K562 treated with DMSO at 1 percent for 48 hours (cell line): Measurements from ENCODE around the gene BLOC1S1. TPM values are rescaled to one million over a fixed set of nuclear protein-coding genes. Genes with fewer than 3 reads are reported as not detected.

Experiments
- total RNA-seq: library from RNA; unstranded; fragments of 300-600 nt; gene quantifications from 2 replicates; pipeline ENCODE4 v1.2.3, GENCODE V29; 2022; ENCODE audit warnings: low replicate concordance; ENCODE audit errors: extremely low read depth

BLOC1S1 gene
- total RNA-seq = not detected in 2 replicates

DNA sequence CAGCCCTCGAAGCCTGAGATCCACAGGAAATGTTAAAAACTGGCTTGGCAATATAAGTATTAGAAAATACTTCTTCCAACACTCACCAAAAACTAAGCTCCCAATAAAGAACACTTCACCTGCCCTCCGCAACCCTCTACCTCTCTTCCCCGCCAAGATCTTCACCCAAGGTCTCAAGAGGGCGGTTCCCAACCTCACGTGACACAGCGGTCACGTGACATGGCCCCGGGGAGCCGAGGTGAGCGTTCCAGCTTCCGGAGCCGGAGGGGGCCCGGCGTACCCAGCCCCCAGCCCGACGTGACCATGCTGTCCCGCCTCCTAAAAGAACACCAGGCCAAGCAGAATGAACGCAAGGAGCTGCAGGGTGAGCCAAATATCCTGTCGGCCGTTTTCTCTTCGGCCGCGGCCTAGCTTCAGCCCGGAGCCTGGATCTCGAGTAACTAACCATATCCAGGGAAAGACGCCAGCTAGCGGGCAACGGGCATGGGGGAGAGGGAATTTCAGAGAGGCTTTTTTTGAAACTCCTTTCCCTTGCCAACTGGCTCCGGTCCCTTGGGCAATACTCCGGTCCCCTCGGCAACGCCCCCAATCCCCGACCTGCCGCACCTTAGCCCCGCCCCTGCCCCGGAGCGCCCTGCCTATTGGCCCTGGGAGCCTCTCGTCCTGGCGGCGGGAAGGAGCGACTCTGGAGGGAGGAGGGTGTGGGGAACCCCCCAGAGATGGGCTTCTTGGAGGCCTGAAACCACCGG is at the start of gene BLOC1S1:
Gene BLOC1S1, plus strand, starts transcription at position 214 of the 749 bp plus-strand sequence. Its CDS starts 6 bp downstream, at position 220.

DNA sequence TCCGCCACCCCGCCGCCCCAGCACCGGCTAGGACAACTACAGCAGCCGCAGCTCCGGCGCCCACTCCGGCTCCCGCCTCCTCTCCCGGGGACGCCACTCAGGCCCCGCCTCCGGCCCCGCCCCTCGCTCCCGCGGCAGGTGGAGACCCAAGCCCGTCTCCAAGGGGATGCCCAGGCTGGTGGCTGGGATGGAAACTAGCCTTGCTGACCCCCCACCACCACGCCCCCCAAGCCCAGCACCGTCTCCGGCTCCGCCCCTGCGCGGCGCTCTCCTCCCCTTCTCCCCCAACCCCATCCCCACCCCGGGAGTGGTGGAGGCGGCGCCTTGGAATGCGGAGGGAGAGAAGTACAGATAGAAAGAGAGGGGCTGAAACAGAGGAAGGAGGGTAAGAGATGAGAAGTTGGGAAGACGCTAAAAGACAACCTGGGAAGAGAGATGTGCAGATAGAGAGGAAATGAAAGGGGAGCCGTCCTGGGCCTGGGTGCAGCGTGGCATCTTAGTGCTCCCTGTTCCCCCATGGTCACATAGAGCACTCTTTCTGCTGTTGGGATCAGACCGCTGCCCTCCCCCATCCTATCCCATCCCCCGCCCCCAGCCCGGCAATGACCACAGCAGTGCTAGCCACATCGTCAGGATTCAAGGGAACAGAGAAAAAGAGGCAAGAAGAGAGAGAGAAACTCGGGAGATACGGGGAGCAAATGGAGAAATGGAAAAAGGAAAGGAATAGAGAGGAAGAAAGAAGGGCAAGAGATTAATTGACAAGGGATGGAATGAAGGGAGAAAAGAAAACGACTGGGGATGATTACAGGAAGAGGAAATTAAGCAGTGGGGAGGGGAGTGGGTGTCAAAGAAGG is 7.8 kb upstream of the BLOC1S1 start, which contains the start of gene ITGA7:
Gene ITGA7, minus strand, starts transcription at position 64 of the 854 bp plus-strand sequence. CDS start 222 bp downstream, outside the sequence.

DNA sequence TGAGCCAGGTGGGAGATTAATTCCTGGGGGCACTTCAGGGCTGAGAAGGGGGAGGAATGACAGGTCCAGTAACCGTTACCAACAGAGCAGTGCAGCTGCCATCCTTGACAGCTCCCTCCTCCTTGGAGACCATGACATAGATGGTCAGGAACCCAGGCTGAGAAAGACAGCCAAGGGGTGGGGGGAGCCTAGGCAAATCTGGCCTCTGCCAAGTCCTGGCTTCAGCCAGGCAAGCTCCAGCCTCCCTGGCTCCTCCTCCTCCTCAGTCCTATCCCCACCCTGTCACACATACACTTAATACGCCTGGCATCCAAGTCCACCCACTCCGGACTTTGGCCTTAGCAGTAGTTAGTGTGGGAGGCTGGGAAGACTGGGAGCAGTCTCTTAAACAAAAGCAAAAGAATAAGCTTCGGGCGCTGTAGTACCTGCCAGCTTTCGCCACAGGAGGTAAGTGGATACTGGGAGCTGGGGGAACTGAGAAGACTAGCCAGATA is 4.3 kb downstream of the BLOC1S1 start, which contains the start of gene RDH5:
Gene RDH5, plus strand, starts transcription at position 323 of the 494 bp plus-strand sequence. CDS start 792 bp downstream, outside the sequence.

DNA sequence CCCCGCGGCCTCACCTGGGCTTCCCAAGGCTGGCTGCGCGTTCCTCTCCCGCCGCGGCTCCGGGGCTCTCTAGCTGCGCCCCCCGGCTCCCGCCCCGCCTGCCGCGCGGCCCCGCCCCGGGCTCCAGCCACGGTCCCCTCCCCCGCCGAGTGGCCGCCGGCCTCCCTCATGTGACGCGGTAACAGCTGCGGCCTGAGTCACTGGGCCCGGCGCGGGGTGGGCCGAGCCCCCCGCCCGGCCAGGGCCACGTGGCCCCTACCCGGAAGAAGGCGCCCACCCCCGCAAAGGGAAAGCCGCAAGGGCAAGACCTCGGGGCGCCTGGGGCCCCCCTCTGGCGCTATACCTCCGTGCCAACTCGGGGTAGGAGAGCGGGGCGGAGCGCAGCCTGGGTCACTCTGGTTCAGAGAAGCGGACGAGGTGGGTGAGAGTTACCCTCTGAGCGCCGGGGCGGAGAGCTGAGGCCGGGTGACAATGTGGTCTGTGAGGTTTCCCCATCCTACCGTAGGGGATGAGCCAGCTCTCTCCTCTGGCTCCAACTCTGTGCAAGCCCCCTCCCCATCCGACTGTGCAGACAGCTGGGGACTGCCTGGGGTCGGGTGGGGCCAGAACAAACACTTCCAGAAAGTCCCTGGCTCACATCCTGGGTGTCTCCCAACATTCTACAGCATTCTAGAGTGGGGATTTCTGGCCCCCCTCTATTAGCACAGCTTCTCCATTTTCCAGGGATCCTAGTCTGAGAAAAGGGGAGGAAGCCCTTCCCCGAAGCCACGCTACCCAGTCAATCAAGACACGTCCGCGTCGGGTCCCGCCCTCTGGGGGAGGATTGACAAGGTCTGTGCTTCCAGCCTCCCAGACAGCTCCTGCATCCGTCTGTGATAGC is 13.3 kb downstream of the BLOC1S1 start, which contains the start of gene CD63:
Gene CD63, minus strand, starts transcription at position 71 of the 880 bp plus-strand sequence. CDS start 668 bp downstream, outside the sequence.

DNA sequence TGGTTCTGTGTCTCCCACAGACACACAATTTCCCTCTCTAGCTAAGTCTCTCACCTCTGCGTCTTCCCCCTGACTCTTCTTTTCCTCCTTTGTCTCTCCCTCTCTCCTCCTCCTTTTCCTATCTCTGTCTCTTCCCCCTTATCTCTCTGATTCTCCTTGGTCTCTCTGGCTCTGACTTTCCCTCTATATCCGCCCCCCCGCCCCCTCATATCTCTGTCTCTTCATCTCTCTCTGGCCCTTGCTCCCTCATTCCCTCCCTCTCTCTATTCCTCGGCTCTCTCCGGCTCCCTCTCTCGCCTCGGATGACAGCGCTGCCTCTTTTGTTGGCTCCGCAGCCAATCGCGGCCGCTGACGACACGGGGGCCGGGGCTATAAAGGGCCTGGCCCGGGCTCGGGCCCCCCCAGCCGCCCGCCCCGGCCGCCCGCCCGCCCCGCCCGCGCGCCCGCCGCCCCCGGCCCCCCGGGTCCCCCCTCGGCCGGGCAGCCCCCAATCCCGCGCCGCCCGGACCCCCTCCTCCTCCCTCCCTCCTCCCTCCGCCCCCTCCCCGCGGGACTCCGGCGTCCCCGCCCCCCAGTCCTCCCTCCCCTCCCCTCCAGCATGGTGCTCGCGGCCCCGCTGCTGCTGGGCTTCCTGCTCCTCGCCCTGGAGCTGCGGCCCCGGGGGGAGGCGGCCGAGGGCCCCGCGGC is 27.0 kb downstream of the BLOC1S1 start, which contains the start of gene GDF11:
Gene GDF11, plus strand, starts transcription at position 404 of the 687 bp plus-strand sequence. Its CDS starts 195 bp downstream, at position 599.

Other genes starting within 250 kb of the BLOC1S1 start
- gene OR6C70, start 245.9 kb upstream of the BLOC1S1 start, total RNA-seq = not detected in 2 replicates
- not detected in 2 replicates for gene OR6C68, start 223.7 kb upstream of the BLOC1S1 start, total RNA-seq
- gene OR6C4, start 166.4 kb upstream of the BLOC1S1 start, total RNA-seq = not detected in 2 replicates
- gene OR2AP1, start 143.6 kb upstream of the BLOC1S1 start, total RNA-seq = not detected in 2 replicates
- gene OR10P1, start 79.2 kb upstream of the BLOC1S1 start, total RNA-seq = not detected in 2 replicates
- gene ITGA7, start 8.1 kb upstream of the BLOC1S1 start, total RNA-seq = not detected in 2 replicates
- not detected in 2 replicates for gene RDH5, start 4.3 kb downstream of the BLOC1S1 start, total RNA-seq
- gene CD63, start 13.0 kb downstream of the BLOC1S1 start, total RNA-seq = 1,854 TPM in 1 of 2 replicates, not detected in the other
- not detected in 2 replicates for gene GDF11, start 27.1 kb downstream of the BLOC1S1 start, total RNA-seq
- not detected in 2 replicates for gene SARNP, start 101.7 kb downstream of the BLOC1S1 start, total RNA-seq
- gene ORMDL2, start 102.0 kb downstream of the BLOC1S1 start, total RNA-seq = not detected in 2 replicates
- gene DNAJC14, start 113.5 kb downstream of the BLOC1S1 start, total RNA-seq = not detected in 2 replicates
- gene MMP19, start 126.9 kb downstream of the BLOC1S1 start, total RNA-seq = not detected in 2 replicates
- not detected in 2 replicates for gene PYM1, start 211.8 kb downstream of the BLOC1S1 start, total RNA-seq
- gene DGKA, start 215.1 kb downstream of the BLOC1S1 start, total RNA-seq = not detected in 2 replicates
- gene PMEL, start 250.0 kb downstream of the BLOC1S1 start, total RNA-seq = not detected in 2 replicates